GM21576 (cell line): Measurements from ENCODE around the gene SLC19A1.
A peak's percentile ranks its signal among the peaks of the same experiment; 100 is the strongest.

Experiments
- ATAC-seq: cut with Tn5 transposase; IDR thresholded peaks from one replicate; pipeline ENCODE4 v1.9.1; 2021; ENCODE audit warnings: mild to moderate bottlenecking, moderate library complexity; ENCODE audit not compliant: unreplicated experiment

Gene SLC19A1

GRCh38 chr21:45546636-45547544 is 4.7 kb upstream of the SLC19A1 start:
- no peak for ATAC-seq

- no peak for ATAC-seq
Observed at GRCh38 chr21:45545691-45546531, 3.7 kb upstream of the SLC19A1 start.

- ATAC-seq = no peak
Observed at GRCh38 chr21:45545236-45545570, 3.0 kb upstream of the SLC19A1 start.

- ATAC-seq = no peak
Observed at GRCh38 chr21:45544449-45545235, 2.4 kb upstream of the SLC19A1 start.

- no peak for ATAC-seq
Observed at GRCh38 chr21:45543710-45544448, 1.6 kb upstream of the SLC19A1 start.

- ATAC-seq = no peak
Observed at GRCh38 chr21:45543371-45543709, 1.1 kb upstream of the SLC19A1 start.

GRCh38 chr21:45542667-45543370 is 579 bp upstream of the SLC19A1 start:
- no peak for ATAC-seq

- peak; percentile 46 for ATAC-seq
Observed at GRCh38 chr21:45541221-45542039, 810 bp downstream of the SLC19A1 start.

- no peak for ATAC-seq
Observed at GRCh38 chr21:45540601-45540970, 1.7 kb downstream of the SLC19A1 start.

- ATAC-seq = no peak
Observed at GRCh38 chr21:45539796-45540600, 2.2 kb downstream of the SLC19A1 start.

- no peak for ATAC-seq
Observed at GRCh38 chr21:45539046-45539795, 3.0 kb downstream of the SLC19A1 start.

- ATAC-seq = no peak
Observed at GRCh38 chr21:45538381-45539045, 3.7 kb downstream of the SLC19A1 start.

GRCh38 chr21:45537746-45538291 is 4.4 kb downstream of the SLC19A1 start:
- ATAC-seq = no peak

GRCh38 chr21:45537111-45537745 is 5.0 kb downstream of the SLC19A1 start:
- ATAC-seq = no peak

- ATAC-seq = no peak
Observed at GRCh38 chr21:45536301-45537081, 5.7 kb downstream of the SLC19A1 start.
